GM12878 (cell line): ENCODE results near the gene SESN1. TPM values are rescaled to one million over a fixed set of nuclear protein-coding genes. Genes with fewer than 3 reads are reported as not detected.

Source experiments
- ATAC-seq: fragments of 200-7000 bp; cut with Tn5 transposase; 3 replicates; pipeline ENCODE4 v1.9.1; 2020; ENCODE audit warnings: mild to moderate bottlenecking, moderate library complexity
- BruUV-seq: library from RNA; stranded (reverse); fragments of 400-500 nt; replicated peaks from 2 replicates; lab custom pipeline; 2021; lab: Mats Ljungman, UMichigan
- CTCF ChIA-PET: fragments of 300-600 bp; sonication (Branson Sonifier 250); formaldehyde crosslinking; extraction: SDS; loops from one replicate; lab custom pipeline; 2021; ENCODE audit warnings: inconsistent platforms; lab: Yijun Ruan, JAX
- POLR2A ChIA-PET: fragments of 350-600 bp; formaldehyde crosslinking; extraction: SDS; loops from one replicate; lab custom pipeline; 2021; ENCODE audit warnings: inconsistent platforms; lab: Charles Lee
- RAD21 ChIA-PET: fragments of 300-600 bp; sonication (Branson Sonifier 250); formaldehyde crosslinking; loops from one replicate; lab custom pipeline; 2023; ENCODE audit warnings: antibody characterized with exemption; ENCODE audit not compliant: unreplicated experiment; lab: Charles Lee
- SMC1A ChIA-PET: fragments of 300-600 bp; sonication (Branson Sonifier 250); formaldehyde crosslinking; loops from one replicate; lab custom pipeline; 2023; ENCODE audit not compliant: unreplicated experiment, uncharacterized antibody; lab: Charles Lee
- DNase-seq: peaks from one replicate; pipeline ENCODE4 v3.0.0-alpha.2; 2011; ENCODE audit warnings: low read depth, low spot score
- FAIRE-seq: peaks from 3 replicates; lab custom pipeline; 2011; peaks lifted over from hg19 to GRCh38; lab: Jason Lieb, UNC
- H2AFZ ChIP-seq: 2 replicates; pipeline ENCODE4 v1.6.0; 2011; ENCODE audit warnings: low read depth, low read length, control low read depth; ENCODE audit not compliant: control insufficient read depth
- H3K27ac ChIP-seq: 2 replicates; pipeline ENCODE4 v1.5.1; 2011; ENCODE audit warnings: control low read depth; ENCODE audit not compliant: control insufficient read depth, insufficient read depth
- H3K27me3 ChIP-seq, 2 experiments: replicated peaks in 1 of 2; 2 replicates each; pipeline versions ENCODE4 v1.6.0 to v1.6.1; 2011; ENCODE audit warnings: low read length in 1 of 2; ENCODE audit not compliant: control insufficient read depth in 2 of 2, insufficient read depth in 2 of 2
- H3K36me3 ChIP-seq, 2 experiments: 2 replicates each; pipeline ENCODE4 v1.5.1; 2011; ENCODE audit warnings: low read length in 1 of 2; ENCODE audit not compliant: control insufficient read depth in 2 of 2, insufficient read depth in 2 of 2
- H3K4me1 ChIP-seq: 2 replicates; pipeline ENCODE4 v1.6.1; 2011; ENCODE audit warnings: mild to moderate bottlenecking, low read length, moderate library complexity, mixed read lengths; ENCODE audit not compliant: control insufficient read depth, insufficient read depth
- H3K4me2 ChIP-seq: 2 replicates; pipeline ENCODE4 v1.6.0; 2011; ENCODE audit warnings: control low read depth; ENCODE audit not compliant: control insufficient read depth, insufficient read depth
- H3K4me3 ChIP-seq: fragments of 200-600 bp; sonication (generic); 2 replicates; pipeline ENCODE4 v1.5.1; 2016
- H3K79me2 ChIP-seq: 2 replicates; pipeline ENCODE4 v1.6.0; 2011; ENCODE audit warnings: low read length; ENCODE audit not compliant: control insufficient read depth, insufficient read depth
- H3K9ac ChIP-seq: 2 replicates; pipeline ENCODE4 v1.8.0; 2011; ENCODE audit warnings: low read length, control low read depth, mixed read lengths; ENCODE audit not compliant: control insufficient read depth, insufficient read depth
- H3K9me3 ChIP-seq: replicated peaks from 3 replicates; pipeline ENCODE4 v1.5.1; 2011; ENCODE audit warnings: mild to moderate bottlenecking, low read length; ENCODE audit not compliant: control insufficient read depth, insufficient read depth
- H4K20me1 ChIP-seq: 2 replicates; pipeline ENCODE4 v1.6.0; 2011; ENCODE audit not compliant: control insufficient read depth, insufficient read depth
- EED ChIP-seq: sonication (generic); IDR thresholded peaks from 2 replicates; pipeline ENCODE4 v1.6.1; 2016; ENCODE audit warnings: antibody characterized with exemption, low read depth
- ETV6 ChIP-seq, 2 experiments: fragments of 450-650 bp in 1 of 2; IDR thresholded peaks in 1 of 2; conservative IDR thresholded peaks in 1 of 2; 2 replicates each; pipeline ENCODE4 v1.6.1; 2014; ENCODE audit warnings: antibody characterized with exemption in 1 of 2, borderline replicate concordance in 1 of 2, low read depth in 1 of 2, mild to moderate bottlenecking in 1 of 2, moderate library complexity in 1 of 2
- JUNB ChIP-seq: IDR thresholded peaks from 2 replicates; pipeline ENCODE4 v1.6.1; 2016; ENCODE audit warnings: antibody characterized with exemption, mild to moderate bottlenecking
- KLF5 ChIP-seq: fragments of 450-650 bp; IDR thresholded peaks from 2 replicates; pipeline ENCODE4 v1.6.1; 2014; ENCODE audit warnings: mild to moderate bottlenecking; ENCODE audit not compliant: partially characterized antibody
- MYC ChIP-seq: IDR thresholded peaks from 2 replicates; pipeline ENCODE4 v1.6.1; 2011; ENCODE audit warnings: mild to moderate bottlenecking, low read length, moderate library complexity, inconsistent platforms; ENCODE audit not compliant: insufficient read depth, insufficient replicate concordance, insufficient read length, severe bottlenecking
- PAX5 ChIP-seq: IDR thresholded peaks from 2 replicates; pipeline ENCODE4 v1.6.1; 2011; ENCODE audit warnings: low read depth, low read length, borderline replicate concordance
- POLR2AphosphoS5 ChIP-seq: IDR thresholded peaks from 2 replicates; pipeline ENCODE4 v1.6.1; 2011; ENCODE audit warnings: mild to moderate bottlenecking, low read length, inconsistent platforms
- RAD21 ChIP-seq: IDR thresholded peaks from 2 replicates; pipeline ENCODE4 v1.6.1; 2011; ENCODE audit warnings: mild to moderate bottlenecking, low read depth, low read length, moderate library complexity; ENCODE audit not compliant: insufficient read depth
- SMARCA5 ChIP-seq: fragments of 450-650 bp; IDR thresholded peaks from 2 replicates; pipeline ENCODE4 v1.6.1; 2017; ENCODE audit warnings: mild to moderate bottlenecking
- SREBF2 ChIP-seq: IDR thresholded peaks from 2 replicates; pipeline ENCODE4 v1.6.1; 2012; ENCODE audit warnings: mild to moderate bottlenecking, low read length
- STAT1 ChIP-seq: fragments of 450-650 bp; conservative IDR thresholded peaks from 2 replicates; pipeline ENCODE4 v1.6.1; 2014; ENCODE audit warnings: antibody characterized with exemption, mild to moderate bottlenecking
- STAT3 ChIP-seq: IDR thresholded peaks from 2 replicates; pipeline ENCODE4 v1.6.1; 2011; ENCODE audit warnings: low read depth, low read length, improper control_type of control experiment
- TCF3 ChIP-seq: IDR thresholded peaks from 2 replicates; pipeline ENCODE4 v1.6.1; 2012; ENCODE audit warnings: low read depth, mild to moderate bottlenecking, low read length, borderline replicate concordance; ENCODE audit not compliant: insufficient read depth
- YY1 ChIP-seq: IDR thresholded peaks from 2 replicates; pipeline ENCODE4 v1.6.1; 2011; ENCODE audit warnings: low read depth, mild to moderate bottlenecking, low read length
- ZBED1 ChIP-seq: IDR thresholded peaks from 2 replicates; pipeline ENCODE4 v1.6.1; 2016; ENCODE audit warnings: borderline replicate concordance
- ZNF622 ChIP-seq: fragments of 450-650 bp; IDR thresholded peaks from 2 replicates; pipeline ENCODE4 v1.6.1; 2017; ENCODE audit warnings: mild to moderate bottlenecking, inconsistent platforms
- WGBS: methylation state at CpG from one replicate; pipeline ENCODE4 v1.1.6; 2016; ENCODE audit warnings: low lambda C conversion rate; ENCODE audit not compliant: insufficient replicate concordance, insufficient coverage; ENCODE audit errors: missing lambda C conversion rate; 5-methylcytosine and 5-hydroxymethylcytosine counted together
- in situ Hi-C: fragments of 300-500 bp; cut with MboI; formaldehyde crosslinking; loops from 9 replicates; pipeline ENCODE4 v1.14.3; 2018; ENCODE audit warnings: mixed read lengths
- intact Hi-C: fragments of 100-400 bp; cut with micrococcal nuclease; formaldehyde crosslinking; loops from one replicate; pipeline ENCODE4 v1.14.2; 2022; ENCODE audit not compliant: unreplicated experiment
- polyA plus RNA-seq, 11 experiments: library from polyadenylated mRNA; depleted of rRNA in 4 of 11; unstranded in 6 of 11; stranded (reverse) in 5 of 11; fragments of >200 nt; fragmentation: Nextera tagmentation in 4 of 11; fragmentation: Illumina TruSeq in 1 of 11; extraction: Ambion mirVana in 4 of 11; extraction: Trizol in 1 of 11; gene quantifications; 1 replicate in 1 of 11; 2 replicates in 10 of 11; pipeline versions ENCODE4 v1.2.1 to v1.2.3, GENCODE V29; 2011 to 2016; ENCODE audit warnings: inconsistent platforms in 2 of 11, missing spikeins in 2 of 11, low read depth in 1 of 11
- total RNA-seq, 4 experiments: library from RNA; depleted of rRNA in 3 of 4; stranded (reverse); fragments of >200 nt in 3 of 4; fragmentation: Illumina TruSeq in 1 of 4; extraction: Trizol in 1 of 4; gene quantifications; 2 replicates each; pipeline versions ENCODE4 v1.2.1 to v1.2.3, GENCODE V29; 2013 to 2021
- TF ChIP-seq, protein P1 (sequence below): fragments of 450-650 bp; IDR thresholded peaks from 2 replicates; pipeline ENCODE4 v1.6.1; 2016; ENCODE audit warnings: mild to moderate bottlenecking

Gene SESN1
- total and polyA plus RNA-seq, 10 of the 15 experiments (the other 5 are each of a cell fraction or from before 2014, with no cell fraction given) = 1.3 to 13.0 (median 3.3) TPM

DNA sequence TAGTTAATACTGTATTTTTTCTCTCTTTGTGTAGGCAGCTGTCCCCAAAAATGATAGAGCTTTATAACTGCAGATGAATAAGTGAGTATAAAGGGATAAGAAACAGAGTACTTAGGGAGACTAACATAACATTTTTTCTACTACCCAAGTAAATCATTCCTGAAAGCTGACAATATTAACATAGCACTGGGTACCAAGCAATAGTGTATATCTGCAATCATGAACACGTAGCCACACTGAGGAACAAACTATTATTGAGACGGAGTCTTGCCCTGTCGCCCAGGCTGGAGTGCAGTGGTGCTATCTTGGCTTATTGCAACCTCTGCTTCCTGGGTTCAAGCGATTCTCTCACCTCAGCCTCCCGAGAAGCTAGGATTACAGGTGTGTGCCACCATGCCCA is 105.9 kb downstream of the SESN1 start:
- ChIA-PET RAD21 (interaction anchor here (1.3 kb wide), 1 partner anchor 84 kb away, joined by 3 read pairs; no protein-coding TSS in a partner anchor), SMC1A (no interaction called here), POLR2A (no interaction called here), CTCF (no interaction called here)
- Histone ChIP-seq H3K9me3 (no peaks in the 10 kb centered on the region), H3K79me2 (no peaks in the 10 kb centered on the region), H3K9ac (no peak overlapping the region), H3K4me2 (no peak overlapping the region), H3K36me3 (no peaks in the 10 kb centered on the region), H3K27ac (no peak overlapping the region), H3K4me3 (no peak overlapping the region), H2AFZ (no peak overlapping the region), H4K20me1 (no peaks in the 10 kb centered on the region), H3K27me3 (no peaks in the 10 kb centered on the region)
- in situ Hi-C loops (no loop called here), intact Hi-C loops (no loop called here)
- FAIRE-seq (no peak), ATAC-seq (no peak), DNase-seq (no peak)
- 73% methylated on average over 5 of the region's 5 CpGs for WGBS
- no TSS peak for BruUV-seq
- TF ChIP-seq KLF5 (no peak), POLR2AphosphoS5 (no peak), MYC (no peak), YY1 (no peak)
- TF ChIP-seq, all 136 proteins: peak for 0
- H3K4me1 ChIP-seq = no peaks in the 10 kb centered on the region

DNA sequence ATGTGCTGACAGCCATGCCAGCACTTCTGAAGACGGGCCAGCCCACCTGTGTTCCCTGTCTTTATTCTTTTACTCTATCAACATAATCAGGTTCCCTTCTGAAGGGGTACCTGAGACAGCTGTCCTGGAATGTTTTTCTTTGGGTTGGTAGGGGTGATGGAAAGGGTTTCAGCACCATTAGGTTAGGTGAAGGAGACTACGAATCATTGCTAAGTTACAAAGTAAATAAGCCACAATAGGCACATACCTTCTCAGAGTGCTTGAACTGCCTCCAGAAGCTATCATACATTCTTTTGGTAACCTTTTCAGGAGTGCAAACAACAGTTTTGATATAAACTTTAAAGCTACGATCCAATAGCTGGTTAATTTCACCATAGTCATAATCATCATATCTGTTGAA is 106.3 kb downstream of the SESN1 start:
- SMC1A ChIA-PET = interaction anchor here (1.6 kb wide), 1 partner anchor 11 kb away, joined by 9 read pairs; no protein-coding TSS in a partner anchor
- ATAC-seq (no peak), FAIRE-seq (no peak), DNase-seq (no peak)
- no TSS peak for BruUV-seq
- no peaks in the 10 kb centered on the region for H4K20me1 ChIP-seq
- no peaks in the 10 kb centered on the region for H3K36me3 ChIP-seq
- no peaks in the 10 kb centered on the region for H3K9me3 ChIP-seq
- RAD21 ChIA-PET = interaction anchor here (1.3 kb wide), 1 partner anchor 85 kb away, joined by 3 read pairs; no protein-coding TSS in a partner anchor
- no peaks in the 10 kb centered on the region for H3K27me3 ChIP-seq
- in situ Hi-C loops = no loop called here
- POLR2A ChIA-PET = no interaction called here
- no peak overlapping the region for H2AFZ ChIP-seq
- H3K9ac ChIP-seq = no peak overlapping the region
- H3K4me3 ChIP-seq = no peak overlapping the region
- intact Hi-C loops = no loop called here
- H3K4me2 ChIP-seq = no peak overlapping the region
- no peaks in the 10 kb centered on the region for H3K4me1 ChIP-seq
- CTCF ChIA-PET = interaction anchor here (1.1 kb wide), 1 partner anchor 84 kb away, joined by 4 read pairs; no protein-coding TSS in a partner anchor
- H3K79me2 ChIP-seq = no peaks in the 10 kb centered on the region
- WGBS = 62% methylated on average over 3 of the region's 3 CpGs
- H3K27ac ChIP-seq = no peak overlapping the region
- TF ChIP-seq SMARCA5 (no peak), ZBED1 (no peak), STAT1 (no peak), EED (no peak), STAT3 (no peak), JUNB (no peak), ETV6 (conservative IDR thresholded peaks at IDR 0.05 in 1 of 2, IDR thresholded peaks at IDR 0.05 in 1 of 2; ENCODE audit: borderline replicate concordance in 1 of 2, low read depth in 1 of 2) (no peak), ZNF622 (no peak), RAD21 (no peak), SREBF2 (no peak), PAX5 (no peak), TCF3 (no peak)
- TF ChIP-seq, protein P1, sequence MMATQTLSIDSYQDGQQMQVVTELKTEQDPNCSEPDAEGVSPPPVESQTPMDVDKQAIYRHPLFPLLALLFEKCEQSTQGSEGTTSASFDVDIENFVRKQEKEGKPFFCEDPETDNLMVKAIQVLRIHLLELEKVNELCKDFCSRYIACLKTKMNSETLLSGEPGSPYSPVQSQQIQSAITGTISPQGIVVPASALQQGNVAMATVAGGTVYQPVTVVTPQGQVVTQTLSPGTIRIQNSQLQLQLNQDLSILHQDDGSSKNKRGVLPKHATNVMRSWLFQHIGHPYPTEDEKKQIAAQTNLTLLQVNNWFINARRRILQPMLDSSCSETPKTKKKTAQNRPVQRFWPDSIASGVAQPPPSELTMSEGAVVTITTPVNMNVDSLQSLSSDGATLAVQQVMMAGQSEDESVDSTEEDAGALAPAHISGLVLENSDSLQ = no peak
